RWPE2 (cell line): Measurements from ENCODE around the gene PSTPIP1.

Experiments
- ATAC-seq: fragments of 200-7000 bp; cut with Tn5 transposase; 3 replicates; pipeline ENCODE4 v1.9.1; 2021; ENCODE audit warnings: low read depth
- DNase-seq: peaks from one replicate; pipeline ENCODE4 v3.0.0-alpha.2; 2020; ENCODE audit warnings: low spot score
- H3K27ac ChIP-seq: fragments of 450-650 bp; 2 replicates; pipeline ENCODE4 v1.5.1; 2017; ENCODE audit warnings: mild to moderate bottlenecking; ENCODE audit not compliant: poor library complexity, severe bottlenecking
- H3K27me3 ChIP-seq: fragments of 250-450 bp; sonication (Bioruptor Pico); 2 replicates; pipeline ENCODE4 v1.5.1; 2021; ENCODE audit warnings: mild to moderate bottlenecking, moderate library complexity; ENCODE audit not compliant: insufficient read depth, poor library complexity, severe bottlenecking
- H3K36me3 ChIP-seq: fragments of 250-450 bp; sonication (Bioruptor Pico); 2 replicates; pipeline ENCODE4 v1.5.1; 2020; ENCODE audit warnings: low read depth, mild to moderate bottlenecking, moderate library complexity
- H3K4me1 ChIP-seq: fragments of 250-450 bp; sonication (Bioruptor Pico); 2 replicates; pipeline ENCODE4 v1.5.1; 2021; ENCODE audit warnings: mild to moderate bottlenecking, moderate library complexity; ENCODE audit not compliant: insufficient read depth, poor library complexity, severe bottlenecking
- H3K4me3 ChIP-seq: fragments of 250-450 bp; sonication (Bioruptor Pico); 2 replicates; pipeline ENCODE4 v1.5.1; 2021; ENCODE audit warnings: mild to moderate bottlenecking, moderate library complexity; ENCODE audit not compliant: severe bottlenecking
- H3K9me3 ChIP-seq: fragments of 250-450 bp; sonication (Bioruptor Pico); 2 replicates; pipeline ENCODE4 v1.5.1; 2021; ENCODE audit warnings: mild to moderate bottlenecking, moderate library complexity; ENCODE audit not compliant: severe bottlenecking
- TF ChIP-seq, protein P1 (sequence below): fragments of 450-650 bp; IDR thresholded peaks from one replicate; pipeline ENCODE4 v1.5.1; 2017; ENCODE audit warnings: mild to moderate bottlenecking, moderate library complexity; ENCODE audit not compliant: poor library complexity, severe bottlenecking

Gene PSTPIP1

DNA sequence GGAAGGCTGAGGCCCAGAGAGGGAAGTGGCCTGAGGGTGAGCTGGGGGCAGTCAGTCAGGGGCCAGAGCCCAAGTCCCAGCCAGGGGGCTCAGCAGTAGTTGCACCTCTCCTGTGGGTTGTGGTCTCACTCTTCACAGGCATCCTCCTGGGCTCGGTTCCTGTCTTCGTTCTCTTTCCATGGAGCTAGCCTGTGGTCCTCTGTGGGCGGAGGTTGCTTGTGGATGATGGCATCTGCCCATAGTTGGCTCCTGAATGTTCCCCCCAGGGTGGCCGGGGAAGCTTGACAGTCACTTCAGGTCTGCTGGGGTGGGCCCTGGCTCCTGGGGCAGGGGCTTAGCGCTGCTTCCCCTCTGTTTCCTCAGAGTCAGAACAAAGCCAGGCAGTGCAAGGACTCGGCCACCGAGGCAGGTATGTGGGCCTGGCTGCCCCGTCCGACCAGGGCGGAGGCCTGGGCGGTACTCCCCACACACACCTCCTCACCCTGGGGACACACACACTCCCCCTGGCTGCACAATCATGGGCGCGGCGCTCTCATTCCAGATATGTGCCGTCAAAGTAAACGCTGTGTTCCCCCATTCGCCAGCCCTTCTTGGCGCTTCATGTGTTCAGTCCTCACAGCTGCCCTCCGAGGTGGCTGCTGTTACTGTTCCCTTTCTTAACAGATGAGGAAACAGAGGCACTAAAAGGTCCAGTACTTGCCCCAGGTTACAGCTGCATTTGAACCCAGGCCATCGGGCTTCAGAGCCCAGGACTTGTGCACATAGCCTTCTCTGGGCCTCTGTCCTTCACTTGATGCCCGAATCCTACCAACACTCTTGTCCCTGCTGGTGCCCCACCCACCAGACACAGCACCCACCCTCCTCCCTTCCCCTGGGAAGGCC, 34.5 kb downstream of the PSTPIP1 start:
- ATAC-seq (no peak), DNase-seq (peak; percentile 72)
- Histone ChIP-seq H3K4me1 (no peaks in the 10 kb centered on the region), H3K27ac (no peak overlapping the region), H3K27me3 (no peaks in the 10 kb centered on the region), H3K9me3 (no peaks in the 10 kb centered on the region), H3K4me3 (no peak overlapping the region), H3K36me3 (no peaks in the 10 kb centered on the region)
- TF ChIP-seq, protein P1, sequence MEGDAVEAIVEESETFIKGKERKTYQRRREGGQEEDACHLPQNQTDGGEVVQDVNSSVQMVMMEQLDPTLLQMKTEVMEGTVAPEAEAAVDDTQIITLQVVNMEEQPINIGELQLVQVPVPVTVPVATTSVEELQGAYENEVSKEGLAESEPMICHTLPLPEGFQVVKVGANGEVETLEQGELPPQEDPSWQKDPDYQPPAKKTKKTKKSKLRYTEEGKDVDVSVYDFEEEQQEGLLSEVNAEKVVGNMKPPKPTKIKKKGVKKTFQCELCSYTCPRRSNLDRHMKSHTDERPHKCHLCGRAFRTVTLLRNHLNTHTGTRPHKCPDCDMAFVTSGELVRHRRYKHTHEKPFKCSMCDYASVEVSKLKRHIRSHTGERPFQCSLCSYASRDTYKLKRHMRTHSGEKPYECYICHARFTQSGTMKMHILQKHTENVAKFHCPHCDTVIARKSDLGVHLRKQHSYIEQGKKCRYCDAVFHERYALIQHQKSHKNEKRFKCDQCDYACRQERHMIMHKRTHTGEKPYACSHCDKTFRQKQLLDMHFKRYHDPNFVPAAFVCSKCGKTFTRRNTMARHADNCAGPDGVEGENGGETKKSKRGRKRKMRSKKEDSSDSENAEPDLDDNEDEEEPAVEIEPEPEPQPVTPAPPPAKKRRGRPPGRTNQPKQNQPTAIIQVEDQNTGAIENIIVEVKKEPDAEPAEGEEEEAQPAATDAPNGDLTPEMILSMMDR: no peak

DNA sequence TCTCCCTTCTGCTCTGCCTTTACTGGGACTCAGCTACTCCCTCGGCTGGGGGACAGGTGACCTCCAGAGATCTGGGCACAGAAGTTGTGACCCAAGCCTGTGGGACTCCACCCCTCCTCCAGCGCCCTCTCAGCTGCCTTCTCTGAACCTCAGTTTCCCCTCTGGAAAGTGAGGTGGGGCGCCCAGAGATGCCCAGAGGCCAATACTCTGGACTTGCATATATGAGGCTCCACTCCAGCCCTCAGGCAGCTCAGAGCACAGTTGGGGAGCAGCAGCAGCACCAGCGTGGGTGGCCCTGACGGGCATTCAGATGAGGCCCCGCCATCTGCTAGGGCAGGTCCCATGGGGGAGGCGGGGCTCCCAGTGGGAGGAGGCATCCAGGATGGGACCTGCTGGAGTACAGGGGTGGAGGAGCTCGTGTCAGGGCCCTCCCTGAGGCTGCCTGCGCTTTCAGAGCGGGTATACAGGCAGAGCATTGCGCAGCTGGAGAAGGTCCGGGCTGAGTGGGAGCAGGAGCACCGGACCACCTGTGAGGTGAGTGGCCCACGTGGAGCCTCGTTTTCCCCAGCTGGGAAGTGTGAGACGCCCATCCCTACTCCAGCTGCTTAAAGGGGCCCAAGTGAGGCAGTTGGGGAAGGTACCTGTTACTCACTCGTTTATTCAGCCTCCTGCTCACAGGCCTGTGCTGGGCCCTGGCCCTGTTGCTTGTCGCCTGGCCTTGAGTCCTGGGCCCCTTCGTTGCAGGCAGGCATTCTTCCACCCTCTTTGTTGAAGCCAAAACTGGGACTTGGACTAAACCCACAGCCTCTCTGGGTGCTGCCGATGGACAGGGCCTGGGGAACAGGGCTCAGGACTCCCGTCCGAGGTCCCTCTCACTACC, 35.4 kb downstream of the PSTPIP1 start:
- no peaks in the 10 kb centered on the region for H3K36me3 ChIP-seq
- ATAC-seq: 0 out of 3 replicates have a peak, but pooled peaks have one; percentile 1
- H3K4me3 ChIP-seq: no peak overlapping the region
- H3K27me3 ChIP-seq: no peaks in the 10 kb centered on the region
- H3K9me3 ChIP-seq: no peaks in the 10 kb centered on the region
- no peaks in the 10 kb centered on the region for H3K4me1 ChIP-seq
- H3K27ac ChIP-seq: no peak overlapping the region
- DNase-seq: peak; percentile 69
- TF ChIP-seq, protein P1: no peak

DNA sequence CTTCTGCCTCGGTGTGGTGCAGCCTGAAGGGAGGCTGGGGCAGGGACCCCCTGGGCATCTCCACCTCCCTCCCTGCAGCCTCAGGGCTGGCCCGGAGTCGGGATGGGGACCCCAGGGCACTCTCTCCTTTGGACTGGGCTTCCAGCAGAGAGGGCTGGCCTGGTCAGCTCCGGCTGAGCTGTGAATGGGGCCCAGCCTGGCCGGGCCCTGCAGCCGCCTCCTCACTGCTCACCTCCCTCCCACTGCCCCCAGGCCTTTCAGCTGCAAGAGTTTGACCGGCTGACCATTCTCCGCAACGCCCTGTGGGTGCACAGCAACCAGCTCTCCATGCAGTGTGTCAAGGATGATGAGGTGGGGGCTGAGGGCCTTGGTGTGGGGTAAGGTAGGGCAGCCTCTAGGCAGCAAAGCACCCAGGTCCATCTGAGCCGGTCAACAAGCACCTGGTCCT, 36.0 kb downstream of the PSTPIP1 start:
- no peaks in the 10 kb centered on the region for H3K9me3 ChIP-seq
- no peak overlapping the region for H3K4me3 ChIP-seq
- no peak for ATAC-seq
- DNase-seq: peak; percentile 75
- no peaks in the 10 kb centered on the region for H3K36me3 ChIP-seq
- no peaks in the 10 kb centered on the region for H3K27me3 ChIP-seq
- H3K27ac ChIP-seq: no peak overlapping the region
- TF ChIP-seq, protein P1: no peak
- no peaks in the 10 kb centered on the region for H3K4me1 ChIP-seq

DNA sequence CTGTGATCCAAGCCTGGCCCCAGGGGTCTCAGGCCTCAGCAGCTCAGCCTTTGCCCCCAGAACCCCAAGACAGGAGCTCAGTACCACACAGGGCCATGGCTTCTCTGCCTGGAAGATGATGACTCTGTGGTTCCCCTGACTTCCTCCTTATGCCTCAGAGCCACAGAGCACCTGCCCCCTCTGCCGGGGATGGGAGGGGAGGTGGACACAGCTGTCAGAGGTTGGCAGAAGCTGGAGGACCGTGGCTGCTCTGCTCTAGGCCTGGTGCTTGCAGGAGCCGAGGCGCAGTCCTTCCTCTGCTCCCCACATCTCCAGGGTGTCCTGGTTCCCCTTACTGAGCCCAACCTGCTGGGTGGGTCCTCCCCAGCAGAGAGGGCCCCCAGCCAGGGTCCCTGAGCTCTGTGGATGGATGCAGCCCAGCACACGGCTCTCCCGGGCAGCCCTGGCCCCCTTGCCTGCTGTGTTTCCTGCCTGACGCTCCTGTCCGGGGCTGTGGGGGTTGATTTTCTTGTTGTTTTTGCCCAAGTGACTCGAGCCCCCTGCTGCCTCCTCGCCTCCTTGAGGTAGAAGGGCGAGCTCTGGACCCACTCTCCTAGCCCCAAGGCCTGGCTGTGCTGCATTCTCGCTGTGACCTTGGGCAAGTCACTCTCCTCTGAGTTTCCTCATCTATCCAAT, 36.6 kb downstream of the PSTPIP1 start:
- Histone ChIP-seq H3K27ac (no peak overlapping the region), H3K36me3 (no peaks in the 10 kb centered on the region), H3K9me3 (no peaks in the 10 kb centered on the region), H3K4me3 (no peak overlapping the region), H3K27me3 (no peaks in the 10 kb centered on the region), H3K4me1 (no peaks in the 10 kb centered on the region)
- peak; percentile 68 for DNase-seq
- TF ChIP-seq, protein P1: no peak
- ATAC-seq: peak; percentile 11; the same call in 1 of the 3 replicates
